H9 (cell line): ENCODE measurements around the gene CPNE5. TPM values are rescaled to one million over a fixed set of nuclear protein-coding genes. Genes with fewer than 3 reads are reported as not detected.

Experiments
- DNase-seq: peaks from one replicate; pipeline ENCODE4 v3.0.0-alpha.2; 2017
- H2AFZ ChIP-seq: one replicate; pipeline ENCODE4 v1.6.1; 2013; ENCODE audit warnings: mild to moderate bottlenecking, low read length, control low read depth, moderate library complexity
- H2AK5ac ChIP-seq: 2 replicates; pipeline ENCODE4 v1.6.1; 2013; ENCODE audit warnings: low read length, control low read depth, mixed read lengths; ENCODE audit not compliant: insufficient read length
- H2BK120ac ChIP-seq: one replicate; pipeline ENCODE4 v1.6.1; 2013; ENCODE audit warnings: low read depth, mild to moderate bottlenecking, low read length, control low read depth, inconsistent platforms; ENCODE audit not compliant: poor library complexity, severe bottlenecking
- H2BK12ac ChIP-seq: 2 replicates; pipeline ENCODE4 v1.6.1; 2013; ENCODE audit warnings: low read length, control low read depth, mixed read lengths, low read depth; ENCODE audit not compliant: insufficient read length
- H2BK15ac ChIP-seq: 2 replicates; pipeline ENCODE4 v1.6.1; 2013; ENCODE audit warnings: low read depth, low read length, control low read depth
- H2BK20ac ChIP-seq: one replicate; pipeline ENCODE4 v1.6.1; 2013; ENCODE audit warnings: low read depth, mild to moderate bottlenecking, low read length, control low read depth, inconsistent platforms; ENCODE audit not compliant: poor library complexity, severe bottlenecking
- H2BK5ac ChIP-seq: 2 replicates; pipeline ENCODE4 v1.6.1; 2013; ENCODE audit warnings: low read length, control low read depth, mixed read lengths; ENCODE audit not compliant: insufficient read length
- H3K14ac ChIP-seq: 2 replicates; pipeline ENCODE4 v1.6.1; 2013; ENCODE audit warnings: low read length, control low read depth; ENCODE audit not compliant: insufficient read depth
- H3K18ac ChIP-seq: 2 replicates; pipeline ENCODE4 v1.6.1; 2013; ENCODE audit warnings: low read depth, mild to moderate bottlenecking, mixed read lengths, low read length, control low read depth; ENCODE audit not compliant: insufficient read length
- H3K23ac ChIP-seq: 2 replicates; pipeline ENCODE4 v1.6.1; 2013; ENCODE audit warnings: low read length, control low read depth, mixed read lengths, low read depth; ENCODE audit not compliant: insufficient read length
- H3K23me2 ChIP-seq: 2 replicates; pipeline ENCODE4 v1.6.1; 2013; ENCODE audit warnings: low read depth, mild to moderate bottlenecking, mixed read lengths, low read length, control low read depth; ENCODE audit not compliant: insufficient read length, poor library complexity, severe bottlenecking
- H3K27ac ChIP-seq: 2 replicates; pipeline ENCODE4 v1.5.1; 2013; ENCODE audit warnings: low read length, control low read depth, mixed read lengths, low read depth; ENCODE audit not compliant: insufficient read length
- H3K27me3 ChIP-seq: 2 replicates; pipeline ENCODE4 v1.6.1; 2013; ENCODE audit warnings: low read length, control low read depth, inconsistent platforms; ENCODE audit not compliant: insufficient read depth
- H3K4ac ChIP-seq: 2 replicates; pipeline ENCODE4 v1.6.1; 2013; ENCODE audit warnings: low read depth, mild to moderate bottlenecking, control low read depth, inconsistent platforms, low read length, moderate library complexity
- H3K4me1 ChIP-seq: 2 replicates; pipeline ENCODE4 v1.6.1; 2013; ENCODE audit warnings: low read length, control low read depth, inconsistent platforms; ENCODE audit not compliant: insufficient read depth
- H3K4me2 ChIP-seq: 2 replicates; pipeline ENCODE4 v1.6.1; 2013; ENCODE audit warnings: low read length, control low read depth, mixed read lengths; ENCODE audit not compliant: insufficient read length, insufficient read depth
- H3K56ac ChIP-seq: 2 replicates; pipeline ENCODE4 v1.6.1; 2013; ENCODE audit warnings: low read depth, mild to moderate bottlenecking, mixed read lengths, low read length, control low read depth; ENCODE audit not compliant: insufficient read length
- H3K79me1 ChIP-seq: 2 replicates; pipeline ENCODE4 v1.6.1; 2013; ENCODE audit warnings: low read depth, mild to moderate bottlenecking, moderate library complexity, low read length, control low read depth, inconsistent platforms; ENCODE audit not compliant: insufficient read depth, poor library complexity, severe bottlenecking
- H3K79me2 ChIP-seq: 2 replicates; pipeline ENCODE4 v1.6.1; 2013; ENCODE audit warnings: low read length, control low read depth, inconsistent platforms; ENCODE audit not compliant: insufficient read depth
- H3K9ac ChIP-seq: 2 replicates; pipeline ENCODE4 v1.6.1; 2013; ENCODE audit warnings: low read length, control low read depth, mixed read lengths; ENCODE audit not compliant: insufficient read length; ENCODE audit errors: extremely low read depth
- H3K9me3 ChIP-seq: one replicate; pipeline ENCODE4 v1.6.1; 2013; ENCODE audit warnings: low read depth, low read length, inconsistent platforms; ENCODE audit not compliant: control insufficient read depth
- H3T11ph ChIP-seq: one replicate; pipeline ENCODE4 v1.6.1; 2013; ENCODE audit warnings: mild to moderate bottlenecking, low read length, control low read depth, inconsistent platforms
- H4K20me1 ChIP-seq: one replicate; pipeline ENCODE4 v1.6.1; 2013; ENCODE audit not compliant: control insufficient read depth, insufficient read length, insufficient read depth
- H4K5ac ChIP-seq: 2 replicates; pipeline ENCODE4 v1.6.1; 2013; ENCODE audit warnings: low read depth, mild to moderate bottlenecking, mixed read lengths, low read length, control low read depth; ENCODE audit not compliant: insufficient read length
- H4K8ac ChIP-seq: replicated peaks from 2 replicates; pipeline ENCODE4 v1.6.1; 2013; ENCODE audit warnings: low read length, control low read depth, mixed read lengths, low read depth; ENCODE audit not compliant: insufficient read length
- H4K91ac ChIP-seq: 2 replicates; pipeline ENCODE4 v1.6.1; 2013; ENCODE audit warnings: low read depth, mild to moderate bottlenecking, moderate library complexity, mixed read lengths, low read length, control low read depth; ENCODE audit not compliant: insufficient read length
- H3K27ac Mint-ChIP-seq, 3 experiments: 2 replicates in 2 of 3; 3 replicates in 1 of 3; pipeline ENCODE4 v1.8.0; 2020 to 2021; ENCODE audit warnings: mixed read lengths in 3 of 3, mild to moderate bottlenecking in 1 of 3, moderate library complexity in 1 of 3
- H3K27me3 Mint-ChIP-seq: 2 replicates; pipeline ENCODE4 v1.8.0; 2021; ENCODE audit warnings: low read depth, mild to moderate bottlenecking, moderate library complexity, mixed read lengths
- H3K36me3 Mint-ChIP-seq, 3 experiments: 2 replicates in 2 of 3; 3 replicates in 1 of 3; pipeline ENCODE4 v1.8.0; 2020 to 2021; ENCODE audit warnings: low read depth in 3 of 3, mixed read lengths in 3 of 3; ENCODE audit not compliant: insufficient read depth in 1 of 3
- H3K4me1 Mint-ChIP-seq, 2 experiments: 2 replicates each; pipeline ENCODE4 v1.8.0; 2020; ENCODE audit warnings: mixed read lengths in 2 of 2
- H3K4me3 Mint-ChIP-seq, 2 experiments: 2 replicates in 1 of 2; 3 replicates in 1 of 2; pipeline ENCODE4 v1.8.0; 2020 to 2021; ENCODE audit warnings: mild to moderate bottlenecking in 2 of 2, mixed read lengths in 2 of 2, moderate library complexity in 1 of 2
- H3K9me3 Mint-ChIP-seq, 2 experiments: 2 replicates in 1 of 2; 3 replicates in 1 of 2; pipeline ENCODE4 v1.8.0; 2020; ENCODE audit warnings: mild to moderate bottlenecking in 2 of 2, mixed read lengths in 2 of 2, moderate library complexity in 1 of 2
- CTCF ChIP-seq: fragments of 200-600 bp; sonication (generic); conservative IDR thresholded peaks from 3 replicates; pipeline ENCODE4 v1.8.0; 2021; ENCODE audit warnings: antibody characterized with exemption, mild to moderate bottlenecking
- WGBS: extraction: QIAGEN DNeasy Blood & Tissue Kit; methylation state at CpG from one replicate; pipeline ENCODE4 v1.1.7; 2013; ENCODE audit warnings: missing lambda C conversion rate, low lambda C conversion rate, mixed read lengths; ENCODE audit not compliant: insufficient read length; ENCODE audit errors: extremely low coverage; 5-methylcytosine and 5-hydroxymethylcytosine counted together
- total RNA-seq: library from RNA; stranded (reverse); gene quantifications from 2 replicates; pipeline ENCODE4 v1.2.1, GENCODE V29; 2021

CPNE5 gene
- total RNA-seq, 1 experiment from 2014 or later = 0.52 TPM

- H4K91ac ChIP-seq = no peak overlapping the region
- Mint-ChIP-seq H3K36me3 (no peaks in the 10 kb centered on the region), H3K4me3 (peak overlapping the region in 1 of 2 experiments; percentile 35; a peak in 2 of 5 replicates), H3K27ac (no peak overlapping the region), H3K4me1 (peaks cover 17 to 39% of the 10 kb centered on the region in 2 experiments), H3K9me3 (no peaks in the 10 kb centered on the region), H3K27me3 (peaks cover 2% of the 10 kb centered on the region)
- H2BK15ac ChIP-seq = no peak overlapping the region
- H3K9ac ChIP-seq = no peak overlapping the region
- H2BK5ac ChIP-seq = no peak overlapping the region
- no peak for DNase-seq
- no peaks in the 10 kb centered on the region for H4K20me1 ChIP-seq
- no peaks in the 10 kb centered on the region for H3K79me2 ChIP-seq
- no peak overlapping the region for H3K23ac ChIP-seq
- no peak overlapping the region for H2AFZ ChIP-seq
- TF ChIP-seq CTCF = no peak
- H4K5ac ChIP-seq = no peak overlapping the region
- H3K27ac ChIP-seq = no peak overlapping the region
- WGBS = no CpG with 5 or more reads among the region's 11 CpGs
- no peaks in the 10 kb centered on the region for H3K9me3 ChIP-seq
- H2BK20ac ChIP-seq = no peak overlapping the region
- no peaks in the 10 kb centered on the region for H3K4me1 ChIP-seq
- H3K23me2 ChIP-seq = no peaks in the 10 kb centered on the region
- H3K27me3 ChIP-seq = no peaks in the 10 kb centered on the region
- H2AK5ac ChIP-seq = no peak overlapping the region
- H3K4ac ChIP-seq = no peak overlapping the region
- no peak overlapping the region for H2BK12ac ChIP-seq
- H3K4me2 ChIP-seq = no peak overlapping the region
- H3T11ph ChIP-seq = no peak overlapping the region
- no peak overlapping the region for H3K14ac ChIP-seq
- H2BK120ac ChIP-seq = no peak overlapping the region
- H3K56ac ChIP-seq = no peak overlapping the region
- no peak overlapping the region for H4K8ac ChIP-seq
- H3K79me1 ChIP-seq = no peaks in the 10 kb centered on the region
- H3K18ac ChIP-seq = no peak overlapping the region
Observed at GRCh38 chr6:36762123-36762522, 77.1 kb downstream of the CPNE5 start.
